ENCODE data around the gene CD2AP. TPM values are rescaled to one million over a fixed set of nuclear protein-coding genes. Genes with fewer than 3 reads are reported as not detected.
"Not testable (repeated sequence)": the region's sequence is repeated elsewhere in the genome, so short reads cannot be mapped to it uniquely, and the experiment has no call there.

Gene CD2AP
- total RNA-seq, 2 donors from 2014 or later, result 27.1 to 29.1 TPM

- TF ChIP-seq, protein P1, sequence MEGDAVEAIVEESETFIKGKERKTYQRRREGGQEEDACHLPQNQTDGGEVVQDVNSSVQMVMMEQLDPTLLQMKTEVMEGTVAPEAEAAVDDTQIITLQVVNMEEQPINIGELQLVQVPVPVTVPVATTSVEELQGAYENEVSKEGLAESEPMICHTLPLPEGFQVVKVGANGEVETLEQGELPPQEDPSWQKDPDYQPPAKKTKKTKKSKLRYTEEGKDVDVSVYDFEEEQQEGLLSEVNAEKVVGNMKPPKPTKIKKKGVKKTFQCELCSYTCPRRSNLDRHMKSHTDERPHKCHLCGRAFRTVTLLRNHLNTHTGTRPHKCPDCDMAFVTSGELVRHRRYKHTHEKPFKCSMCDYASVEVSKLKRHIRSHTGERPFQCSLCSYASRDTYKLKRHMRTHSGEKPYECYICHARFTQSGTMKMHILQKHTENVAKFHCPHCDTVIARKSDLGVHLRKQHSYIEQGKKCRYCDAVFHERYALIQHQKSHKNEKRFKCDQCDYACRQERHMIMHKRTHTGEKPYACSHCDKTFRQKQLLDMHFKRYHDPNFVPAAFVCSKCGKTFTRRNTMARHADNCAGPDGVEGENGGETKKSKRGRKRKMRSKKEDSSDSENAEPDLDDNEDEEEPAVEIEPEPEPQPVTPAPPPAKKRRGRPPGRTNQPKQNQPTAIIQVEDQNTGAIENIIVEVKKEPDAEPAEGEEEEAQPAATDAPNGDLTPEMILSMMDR (IDR thresholded peaks at IDR 0.05), result no peak
- no peak for DNase-seq (ENCODE audit: low spot score)
- Histone ChIP-seq H3K36me3 (no peaks in the 10 kb centered on the region), H3K4me1 (ENCODE audit: control insufficient read depth in 1 of 2, low read depth in 2 of 2) (no peaks in the 10 kb centered on the region), H3K4me3 (no peak overlapping the region), H3K9me3 (no peaks in the 10 kb centered on the region), H3K27me3 (replicated peaks; ENCODE audit: insufficient read depth) (no peaks in the 10 kb centered on the region), H3K27ac (no peak overlapping the region)
- no peak for ATAC-seq (ENCODE audit: insufficient number of reproducible peaks, low FRiP score, low read depth)
Observed at GRCh38 chr6:47435254-47435612, 42.4 kb upstream of the CD2AP start.

DNA sequence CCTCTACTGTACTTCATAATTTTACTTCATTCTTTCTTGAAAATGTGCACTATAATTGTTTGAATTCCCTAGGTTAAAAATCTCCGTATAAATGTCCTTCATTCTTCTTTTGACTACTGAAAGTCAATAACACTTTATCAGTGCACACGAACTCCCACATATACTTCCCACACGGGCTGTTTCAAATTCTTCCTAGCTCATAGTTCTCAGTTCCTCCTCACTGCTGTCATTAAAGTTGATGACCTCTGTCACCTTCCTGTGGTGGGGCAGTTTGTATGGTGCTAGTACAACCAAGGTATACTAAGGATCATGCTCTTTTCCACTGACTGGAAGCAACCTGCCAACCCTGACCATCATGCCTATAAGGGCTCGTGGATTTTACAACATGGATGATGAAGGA is 40.0 kb upstream of the CD2AP start:
- Histone ChIP-seq H3K27me3 (replicated peaks; ENCODE audit: insufficient read depth) (no peaks in the 10 kb centered on the region), H3K36me3 (no peaks in the 10 kb centered on the region), H3K9me3 (no peaks in the 10 kb centered on the region), H3K27ac (no peak overlapping the region), H3K4me1 (ENCODE audit: control insufficient read depth in 1 of 2, low read depth in 2 of 2) (no peaks in the 10 kb centered on the region), H3K4me3 (no peak overlapping the region)
- DNase-seq (ENCODE audit: low spot score), result no peak
- ATAC-seq (ENCODE audit: insufficient number of reproducible peaks, low FRiP score, low read depth), result no peak
- TF ChIP-seq, protein P1 (IDR thresholded peaks at IDR 0.05), result no peak

GRCh38 chr6:47438481-47439347 is 38.9 kb upstream of the CD2AP start:
- H3K4me3 ChIP-seq, result no peak overlapping the region
- no peaks in the 10 kb centered on the region for H3K4me1 ChIP-seq (ENCODE audit: control insufficient read depth in 1 of 2, low read depth in 2 of 2)
- DNase-seq (ENCODE audit: low spot score) (no peak), ATAC-seq (ENCODE audit: insufficient number of reproducible peaks, low FRiP score, low read depth) (no peak)
- H3K36me3 ChIP-seq, result no peaks in the 10 kb centered on the region
- H3K27me3 ChIP-seq (replicated peaks; ENCODE audit: insufficient read depth), result no peaks in the 10 kb centered on the region
- no peak overlapping the region for H3K27ac ChIP-seq
- no peaks in the 10 kb centered on the region for H3K9me3 ChIP-seq
- TF ChIP-seq, protein P1 (IDR thresholded peaks at IDR 0.05), result no peak

- no peak for ATAC-seq (ENCODE audit: insufficient number of reproducible peaks, low FRiP score, low read depth)
- DNase-seq (ENCODE audit: low spot score), result no peak
- TF ChIP-seq, protein P1 (IDR thresholded peaks at IDR 0.05), result no peak
- no peaks in the 10 kb centered on the region for H3K4me1 ChIP-seq (ENCODE audit: control insufficient read depth in 1 of 2, low read depth in 2 of 2)
- no peak overlapping the region for H3K4me3 ChIP-seq
- H3K27me3 ChIP-seq (replicated peaks; ENCODE audit: insufficient read depth), result no peaks in the 10 kb centered on the region
- no peak overlapping the region for H3K27ac ChIP-seq
- H3K36me3 ChIP-seq, result no peaks in the 10 kb centered on the region
- H3K9me3 ChIP-seq, result no peaks in the 10 kb centered on the region
Observed at GRCh38 chr6:47439348-47439668, 38.3 kb upstream of the CD2AP start.

GRCh38 chr6:47440719-47441118 is 36.9 kb upstream of the CD2AP start:
- DNase-seq (ENCODE audit: low spot score), result no peak
- H3K27me3 ChIP-seq (replicated peaks; ENCODE audit: insufficient read depth), result no peaks in the 10 kb centered on the region
- H3K4me1 ChIP-seq (ENCODE audit: control insufficient read depth in 1 of 2, low read depth in 2 of 2), result no peaks in the 10 kb centered on the region
- H3K27ac ChIP-seq, result no peak overlapping the region
- H3K36me3 ChIP-seq, result no peaks in the 10 kb centered on the region
- ATAC-seq (ENCODE audit: insufficient number of reproducible peaks, low FRiP score, low read depth), result no peak
- TF ChIP-seq, protein P1 (IDR thresholded peaks at IDR 0.05), result no peak
- H3K4me3 ChIP-seq, result no peak overlapping the region
- H3K9me3 ChIP-seq, result no peaks in the 10 kb centered on the region

DNA sequence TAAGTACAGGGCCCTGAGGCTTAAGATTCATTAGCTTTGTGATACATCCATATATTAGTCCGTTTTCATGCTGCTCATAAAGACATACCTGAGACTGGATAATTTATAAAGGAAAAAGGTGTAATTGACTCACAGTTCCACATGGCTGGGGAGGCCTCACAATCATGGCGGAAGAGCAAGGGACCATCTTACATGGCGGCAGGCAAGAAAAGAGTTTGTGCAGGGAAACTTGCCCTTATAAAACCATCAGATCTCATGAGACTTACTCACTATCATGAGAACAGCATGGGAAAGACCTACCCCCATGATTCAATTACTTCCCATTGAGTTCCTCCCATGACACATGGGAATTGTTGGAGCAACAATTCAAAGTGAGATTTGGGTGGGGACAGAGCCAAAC is 32.6 kb upstream of the CD2AP start:
- not testable (repeated sequence) for H3K9me3 ChIP-seq; H3K36me3 ChIP-seq; ATAC-seq (ENCODE audit: insufficient number of reproducible peaks, low FRiP score, low read depth); H3K4me1 ChIP-seq (ENCODE audit: control insufficient read depth in 1 of 2, low read depth in 2 of 2); H3K27ac ChIP-seq; DNase-seq (ENCODE audit: low spot score); H3K27me3 ChIP-seq (replicated peaks; ENCODE audit: insufficient read depth); H3K4me3 ChIP-seq

All from thoracic aorta (tissue), 2 donors.